SW 1271 (cell line): ENCODE data around the gene SOS1.
"Not testable (repeated sequence)": the region's sequence is repeated elsewhere in the genome, so short reads cannot be mapped to it uniquely, and the experiment has no call there.

Experiments used
- DNase-seq, 2 experiments: peaks; one replicate each; lab custom pipeline; 2025; lab: John Stamatoyannopoulos, UW

The SOS1 gene

GRCh38 chr2:39099870-39100728 is 20.8 kb downstream of the SOS1 start:
- peak; percentile 30 to 36 for DNase-seq

- DNase-seq, result no peak
Observed at GRCh38 chr2:39099310-39099869, 21.5 kb downstream of the SOS1 start.

GRCh38 chr2:39095624-39096023 is 25.2 kb downstream of the SOS1 start:
- DNase-seq, result no peak

- DNase-seq, result no peak
Observed at GRCh38 chr2:39094717-39095363, 26.0 kb downstream of the SOS1 start.

GRCh38 chr2:39093218-39093898 is 27.5 kb downstream of the SOS1 start:
- DNase-seq, result no peak

- DNase-seq, result no peak
Observed at GRCh38 chr2:39091543-39091942, 29.3 kb downstream of the SOS1 start.

- no peak for DNase-seq
Observed at GRCh38 chr2:39091063-39091462, 29.8 kb downstream of the SOS1 start.

- DNase-seq, result no peak
Observed at GRCh38 chr2:39080152-39080551, 40.7 kb downstream of the SOS1 start.

GRCh38 chr2:39069890-39070465 is 50.9 kb downstream of the SOS1 start:
- no peak for DNase-seq

GRCh38 chr2:39069136-39069515 is 51.7 kb downstream of the SOS1 start:
- no peak for DNase-seq

- no peak for DNase-seq
Observed at GRCh38 chr2:39068299-39069135, 52.3 kb downstream of the SOS1 start.

- DNase-seq, result no peak
Observed at GRCh38 chr2:39065616-39066015, 55.2 kb downstream of the SOS1 start.

GRCh38 chr2:39062320-39062719 is 58.5 kb downstream of the SOS1 start:
- no peak for DNase-seq

GRCh38 chr2:39061280-39061679 is 59.6 kb downstream of the SOS1 start:
- DNase-seq, result no peak

GRCh38 chr2:39059366-39059952 is 61.4 kb downstream of the SOS1 start:
- peak; percentile 30 to 56 for DNase-seq

- no peak for DNase-seq
Observed at GRCh38 chr2:39058101-39058500, 62.8 kb downstream of the SOS1 start.

GRCh38 chr2:39052665-39053064 is 68.2 kb downstream of the SOS1 start:
- not testable (repeated sequence) for DNase-seq

- DNase-seq, result no peak
Observed at GRCh38 chr2:39050109-39050508, 70.7 kb downstream of the SOS1 start.

- no peak for DNase-seq
Observed at GRCh38 chr2:39039072-39039471, 81.8 kb downstream of the SOS1 start.

- DNase-seq, result no peak
Observed at GRCh38 chr2:39033980-39034379, 86.9 kb downstream of the SOS1 start.

GRCh38 chr2:39027421-39027820 is 93.4 kb downstream of the SOS1 start:
- DNase-seq, result no peak
